Endothelial cell of umbilical vein (primary cell): ENCODE results near the gene LENG9. TPM values are rescaled to one million over a fixed set of nuclear protein-coding genes. Genes with fewer than 3 reads are reported as not detected.

Experiments
- BruUV-seq: library from RNA; stranded (reverse); fragments of 400-500 nt; replicated peaks from 2 replicates; lab custom pipeline; 2021; lab: Mats Ljungman, UMichigan
- CTCF ChIA-PET: fragments of 300-600, 350-600 bp; sonication (Branson Sonifier 250); formaldehyde crosslinking; loops from one replicate; lab custom pipeline; 2021; ENCODE audit warnings: antibody characterized with exemption, inconsistent platforms; lab: Charles Lee
- POLR2A ChIA-PET: fragments of 300-600, 350-600 bp; sonication (Branson Sonifier 250); formaldehyde crosslinking; loops from one replicate; lab custom pipeline; 2021; ENCODE audit warnings: antibody characterized with exemption, inconsistent platforms; lab: Charles Lee
- DNase-seq: peaks from one replicate; pipeline ENCODE4 v3.0.0-alpha.2; 2011; ENCODE audit warnings: low read depth, low spot score
- FAIRE-seq: peaks from 2 replicates; lab custom pipeline; 2011; peaks lifted over from hg19 to GRCh38; lab: Jason Lieb, UNC
- H2AFZ ChIP-seq: 2 replicates; pipeline ENCODE4 v1.6.0; 2012; ENCODE audit warnings: low read depth, low read length, control low read depth, inconsistent platforms
- H3K27ac ChIP-seq: 2 replicates; pipeline ENCODE4 v1.5.1; 2011; ENCODE audit warnings: low read depth, mild to moderate bottlenecking, control low read depth, low read length, moderate library complexity; ENCODE audit not compliant: insufficient read depth
- H3K27me3 ChIP-seq, 2 experiments: 2 replicates each; pipeline versions ENCODE4 v1.6.0 to v1.6.1; 2011; ENCODE audit warnings: low read length in 2 of 2, mixed read lengths in 1 of 2; ENCODE audit not compliant: control insufficient read depth in 2 of 2, insufficient read depth in 2 of 2
- H3K36me3 ChIP-seq, 2 experiments: 2 replicates in 1 of 2; 3 replicates in 1 of 2; pipeline ENCODE4 v1.5.1; 2011; ENCODE audit warnings: low read length in 2 of 2, mild to moderate bottlenecking in 1 of 2, moderate library complexity in 1 of 2; ENCODE audit not compliant: control insufficient read depth in 2 of 2, insufficient read depth in 2 of 2; ENCODE audit errors: extremely low read depth in 1 of 2
- H3K4me1 ChIP-seq: 3 replicates; pipeline ENCODE4 v1.5.1; 2011; ENCODE audit warnings: mild to moderate bottlenecking, low read length; ENCODE audit not compliant: control insufficient read depth, insufficient read depth; ENCODE audit errors: extremely low read depth
- H3K4me2 ChIP-seq: 2 replicates; pipeline ENCODE4 v1.6.1; 2011; ENCODE audit warnings: low read length, control low read depth, mixed read lengths; ENCODE audit not compliant: insufficient read depth
- H3K4me3 ChIP-seq, 3 experiments: fragments of 200-600 bp in 1 of 3; sonication (generic), shearing (Covaris generic) in 1 of 3; replicated peaks in 1 of 3; 2 replicates each; pipeline ENCODE4 v1.5.1; 2011 to 2016; ENCODE audit warnings: control low read depth in 3 of 3, low read length in 3 of 3, mild to moderate bottlenecking in 2 of 3, inconsistent platforms in 1 of 3, low read depth in 1 of 3, moderate library complexity in 1 of 3; ENCODE audit not compliant: insufficient read depth in 1 of 3
- H3K79me2 ChIP-seq: 2 replicates; pipeline ENCODE4 v1.6.0; 2012; ENCODE audit warnings: low read length, inconsistent platforms; ENCODE audit not compliant: control insufficient read depth, insufficient read depth
- H3K9ac ChIP-seq: replicated peaks from 2 replicates; pipeline ENCODE3; 2011; ENCODE audit warnings: low read length, control low read depth; ENCODE audit not compliant: insufficient read depth; ENCODE audit errors: extremely low read depth
- H3K9me1 ChIP-seq: replicated peaks from 3 replicates; pipeline ENCODE4 v1.6.0; 2011; ENCODE audit warnings: mild to moderate bottlenecking, low read length; ENCODE audit not compliant: control insufficient read depth, insufficient read depth; ENCODE audit errors: extremely low read depth
- H3K9me3 ChIP-seq: replicated peaks from 2 replicates; pipeline ENCODE4 v1.5.1; 2012; ENCODE audit warnings: low read length, inconsistent platforms; ENCODE audit not compliant: control insufficient read depth, insufficient read depth
- H4K20me1 ChIP-seq: replicated peaks from 2 replicates; pipeline ENCODE3; 2011; ENCODE audit warnings: mild to moderate bottlenecking, low read length; ENCODE audit not compliant: control insufficient read depth, insufficient read depth; ENCODE audit errors: extremely low read depth
- CTCF ChIP-seq, 2 donors: IDR thresholded peaks; 1 replicate in 1 of 2; 2 replicates in 1 of 2; pipeline ENCODE4 v1.5.1; 2011; ENCODE audit warnings: low read length in 2 of 2, mild to moderate bottlenecking in 2 of 2, moderate library complexity in 2 of 2, control low read depth in 1 of 2, inconsistent platforms in 1 of 2, low read depth in 1 of 2; ENCODE audit not compliant: insufficient read depth in 1 of 2; ENCODE audit errors: extremely low read depth in 1 of 2
- EZH2 ChIP-seq: IDR thresholded peaks from 2 replicates; pipeline ENCODE4 v1.6.1; 2012; ENCODE audit warnings: borderline replicate concordance, low read depth, mild to moderate bottlenecking, moderate library complexity, low read length, inconsistent platforms; ENCODE audit not compliant: severe bottlenecking
- FOS ChIP-seq: IDR thresholded peaks from 2 replicates; pipeline ENCODE4 v1.6.1; 2011; ENCODE audit warnings: mild to moderate bottlenecking, low read length, moderate library complexity, borderline replicate concordance; ENCODE audit not compliant: insufficient read depth
- GATA2 ChIP-seq: IDR thresholded peaks from 2 replicates; pipeline ENCODE4 v1.7.0; 2011; ENCODE audit warnings: low read depth, mild to moderate bottlenecking, moderate library complexity, mixed read lengths, low read length; ENCODE audit not compliant: insufficient read length, insufficient read depth
- JUN ChIP-seq: IDR thresholded peaks from 2 replicates; pipeline ENCODE4 v1.6.1; 2011; ENCODE audit warnings: borderline replicate concordance, low read depth; ENCODE audit not compliant: insufficient read length, insufficient read depth
- MYC ChIP-seq: IDR thresholded peaks from one replicate; pipeline ENCODE4 v1.6.1; 2011; ENCODE audit warnings: mild to moderate bottlenecking, low read depth, low read length
- POLR2A ChIP-seq: IDR thresholded peaks from 2 replicates; pipeline ENCODE4 v1.6.1; 2012; ENCODE audit warnings: low read depth, mild to moderate bottlenecking, control low read depth, low read length
- POLR2AphosphoS5 ChIP-seq: IDR thresholded peaks from 2 replicates; pipeline ENCODE4 v1.6.1; 2012; ENCODE audit warnings: low read depth, mild to moderate bottlenecking, control low read depth, low read length, moderate library complexity; ENCODE audit not compliant: insufficient read depth
- dilution Hi-C: fragments of 300-500 bp; cut with MboI; formaldehyde crosslinking; loops from one replicate; pipeline ENCODE4 v1.15.0; 2019; ENCODE audit warnings: low sequenced_read_pairs; ENCODE audit not compliant: extremely low pct_ligation_motif_present
- intact Hi-C: fragments of 100-400 bp; cut with micrococcal nuclease; formaldehyde crosslinking; loops from one replicate; pipeline ENCODE4 v1.10.0; 2022
- polyA plus RNA-seq, 4 experiments: library from polyadenylated mRNA; depleted of rRNA in 3 of 4; stranded (reverse) in 3 of 4; unstranded in 1 of 4; fragments of >200 nt; gene quantifications; 2 replicates each; pipeline versions ENCODE4 v1.2.1 to v1.2.3, GENCODE V29; 2011 to 2012; ENCODE audit warnings: missing spikeins in 1 of 4
- total RNA-seq: library from RNA; stranded (reverse); gene quantifications from 2 replicates; pipeline ENCODE4 v1.2.3, GENCODE V29; 2021
- TF ChIP-seq, protein P1 (sequence below): IDR thresholded peaks from 2 replicates; pipeline ENCODE4 v1.6.1; 2011; ENCODE audit not compliant: insufficient read depth, insufficient read length

The LENG9 gene
- total and polyA plus RNA-seq, 2 donors (not counting 3 experiments of a cell fraction or from before 2014, with no cell fraction given): 0.97 to 2.8 TPM

DNA sequence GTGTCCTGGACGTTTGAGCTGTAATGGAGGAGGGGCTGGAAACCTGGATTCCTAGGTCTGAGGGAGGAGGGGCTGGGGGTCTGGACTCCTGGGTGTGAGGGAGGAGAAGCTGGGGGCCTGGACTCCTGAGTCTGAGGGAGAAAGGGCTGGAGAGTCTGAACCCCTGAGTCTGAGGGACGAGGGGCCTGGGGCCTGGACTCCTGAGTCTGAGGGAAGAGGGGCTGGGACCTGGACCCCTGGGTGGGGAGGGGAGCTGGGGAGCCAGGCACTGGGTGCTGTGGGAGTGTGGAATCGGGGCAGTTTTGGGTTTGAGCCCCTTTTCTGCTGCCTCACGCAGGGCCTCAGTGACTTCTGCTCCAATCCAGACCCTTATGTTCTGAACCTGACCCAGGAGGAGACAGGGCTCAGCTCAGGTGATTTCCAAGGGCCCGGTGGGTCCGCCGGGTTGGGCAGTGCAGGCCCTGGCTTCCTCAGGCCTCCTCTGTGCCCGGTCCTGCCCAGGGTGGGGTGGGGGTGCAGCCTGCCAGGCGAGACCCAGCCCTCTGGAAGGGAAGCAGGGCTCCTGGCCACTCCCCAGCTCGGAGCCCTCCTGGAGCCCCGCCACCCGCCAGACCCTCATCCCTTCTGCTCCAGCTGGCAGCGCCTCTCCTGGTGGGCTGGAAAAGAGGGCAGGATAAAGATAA is 33.9 kb downstream of the LENG9 start:
- BruUV-seq: no TSS peak
- Histone ChIP-seq H3K9me3 (no peaks in the 10 kb centered on the region), H3K79me2 (no peaks in the 10 kb centered on the region), H3K4me3 (no peak overlapping the region), H3K36me3 (no peaks in the 10 kb centered on the region), H3K27me3 (peaks cover 0 to 2% of the 10 kb centered on the region in 2 experiments), H3K9ac (no peak overlapping the region), H4K20me1 (no peaks in the 10 kb centered on the region), H3K4me1 (no peaks in the 10 kb centered on the region), H3K27ac (no peak overlapping the region), H2AFZ (no peak overlapping the region), H3K4me2 (no peak overlapping the region), H3K9me1 (no peaks in the 10 kb centered on the region)
- FAIRE-seq (no peak), DNase-seq (no peak)
- dilution Hi-C loops: no loop called here
- intact Hi-C loops: no loop called here
- CTCF ChIA-PET: interaction anchor here (0.6 to 4.1 kb wide), 2 partner anchors 9 to 1413 kb away, joined by 3 to 21 read pairs; no protein-coding TSS in a partner anchor
- TF ChIP-seq POLR2A (no peak), EZH2 (no peak), CTCF (IDR thresholded peaks at IDR 0.05; ENCODE audit: extremely low read depth in 1 of 2, insufficient read depth in 1 of 2, low read depth in 1 of 2, low read length in 2 of 2) (no peak)
- TF ChIP-seq, protein P1, sequence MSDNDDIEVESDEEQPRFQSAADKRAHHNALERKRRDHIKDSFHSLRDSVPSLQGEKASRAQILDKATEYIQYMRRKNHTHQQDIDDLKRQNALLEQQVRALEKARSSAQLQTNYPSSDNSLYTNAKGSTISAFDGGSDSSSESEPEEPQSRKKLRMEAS: no peak
- POLR2A ChIA-PET: no interaction called here

GRCh38 chr19:54429176-54429495 is 34.4 kb downstream of the LENG9 start:
- FAIRE-seq (no peak), DNase-seq (no peak)
- ChIA-PET POLR2A (no interaction called here), CTCF (interaction anchor here (4.1 kb wide), 1 partner anchor 10 kb away, joined by 21 read pairs; no protein-coding TSS in a partner anchor)
- Histone ChIP-seq H2AFZ (no peak overlapping the region), H3K36me3 (no peaks in the 10 kb centered on the region), H3K4me3 (no peak overlapping the region), H3K9ac (no peak overlapping the region), H3K27ac (no peak overlapping the region), H3K4me2 (no peak overlapping the region), H3K4me1 (no peaks in the 10 kb centered on the region), H4K20me1 (no peaks in the 10 kb centered on the region), H3K79me2 (no peaks in the 10 kb centered on the region), H3K9me3 (no peaks in the 10 kb centered on the region), H3K9me1 (no peaks in the 10 kb centered on the region), H3K27me3 (peaks cover 0 to 2% of the 10 kb centered on the region in 2 experiments)
- intact Hi-C loops: no loop called here
- BruUV-seq: no TSS peak
- TF ChIP-seq JUN (no peak), GATA2 (no peak), POLR2A (no peak), CTCF (IDR thresholded peaks at IDR 0.05; ENCODE audit: extremely low read depth in 1 of 2, insufficient read depth in 1 of 2, low read depth in 1 of 2, low read length in 2 of 2) (no peak), EZH2 (no peak), FOS (no peak), POLR2AphosphoS5 (no peak), MYC (no peak)
- TF ChIP-seq, protein P1: no peak
- dilution Hi-C loops: no loop called here
